BJ (cell line): Measurements from ENCODE around the gene WDHD1. TPM values are rescaled to one million over a fixed set of nuclear protein-coding genes. Genes with fewer than 3 reads are reported as not detected.
"Not testable (repeated sequence)": the region's sequence is repeated elsewhere in the genome, so short reads cannot be mapped to it uniquely, and the experiment has no call there.

Experiments used
- CTCF ChIA-PET: fragments of 350-600 bp; formaldehyde crosslinking; extraction: SDS; loops from one replicate; lab custom pipeline; 2021; ENCODE audit warnings: antibody characterized with exemption, inconsistent platforms; lab: Yijun Ruan, JAX
- POLR2A ChIA-PET: fragments of 300-600 bp; sonication (Branson Sonifier 250); formaldehyde crosslinking; extraction: SDS; loops from one replicate; lab custom pipeline; 2021; ENCODE audit warnings: antibody characterized with exemption; lab: Charles Lee
- DNase-seq: peaks from one replicate; pipeline ENCODE4 v3.0.0-alpha.2; 2011; ENCODE audit warnings: low read depth
- H3K27me3 ChIP-seq: 2 replicates; pipeline ENCODE4 v1.6.0; 2011; ENCODE audit warnings: low read length; ENCODE audit not compliant: control insufficient read depth, insufficient read depth
- H3K36me3 ChIP-seq: 2 replicates; pipeline ENCODE4 v1.5.1; 2011; ENCODE audit warnings: low read length; ENCODE audit not compliant: control insufficient read depth, insufficient read depth
- H3K4me3 ChIP-seq: 2 replicates; pipeline ENCODE4 v1.5.1; 2011; ENCODE audit warnings: low read depth, mild to moderate bottlenecking, control low read depth, low read length
- CTCF ChIP-seq: IDR thresholded peaks from 2 replicates; pipeline ENCODE4 v1.5.1; 2011; ENCODE audit warnings: low read depth, mild to moderate bottlenecking, control low read depth, inconsistent platforms, low read length, moderate library complexity; ENCODE audit not compliant: insufficient read depth
- polyA plus RNA-seq: library from polyadenylated mRNA; depleted of rRNA; stranded (reverse); fragments of >200 nt; gene quantifications from 2 replicates; pipeline ENCODE4 v1.2.3, GENCODE V29; 2011

Gene WDHD1
- polyA plus RNA-seq, 1 experiment, result 2.6 TPM

GRCh38 chr14:55071870-55072640, 45.2 kb upstream of the WDHD1 start:
- H3K36me3 ChIP-seq, result no peaks in the 10 kb centered on the region
- DNase-seq, result peak; percentile 89
- POLR2A ChIA-PET, result interaction anchor here (0.7 kb wide), 1 partner anchor 20 kb away, joined by 3 read pairs; the partner anchor contains the start of gene MAPK1IP1L
- TF ChIP-seq CTCF, result no peak
- no peaks in the 10 kb centered on the region for H3K27me3 ChIP-seq
- no peak overlapping the region for H3K4me3 ChIP-seq
- CTCF ChIA-PET, result interaction anchor here (1.1 to 2.3 kb wide), 5 partner anchors 9 to 89 kb away, joined by 3 to 10 read pairs (median 5); partner anchors contain the start of gene MAPK1IP1L

GRCh38 chr14:55070981-55071411, 44.1 kb upstream of the WDHD1 start:
- ChIA-PET CTCF (interaction anchor here (1.1 to 2.3 kb wide), 4 partner anchors 10 to 20 kb away, joined by 3 to 10 read pairs (median 4); partner anchors contain the start of gene MAPK1IP1L), POLR2A (no interaction called here)
- no peaks in the 10 kb centered on the region for H3K36me3 ChIP-seq
- no peak overlapping the region for H3K4me3 ChIP-seq
- no peak for DNase-seq
- no peak for TF ChIP-seq CTCF
- H3K27me3 ChIP-seq, result no peaks in the 10 kb centered on the region

- no peak for TF ChIP-seq CTCF
- no peak for DNase-seq
- H3K4me3 ChIP-seq, result no peak overlapping the region
- H3K27me3 ChIP-seq, result no peaks in the 10 kb centered on the region
- ChIA-PET CTCF (interaction anchor here (0.6 to 2.1 kb wide), 2 partner anchors 15 to 21 kb away, joined by 3 to 8 read pairs; partner anchors contain the start of gene MAPK1IP1L), POLR2A (no interaction called here)
- peaks cover 7% of the 10 kb centered on the region for H3K36me3 ChIP-seq
Measured at GRCh38 chr14:55066223-55066622, 39.3 kb upstream of the WDHD1 start.

- DNase-seq, result no peak
- CTCF ChIA-PET, result interaction anchor here (0.9 to 2.1 kb wide), 2 partner anchors 14 to 26 kb away, joined by 3 to 8 read pairs; partner anchors contain the start of gene MAPK1IP1L
- Histone ChIP-seq H3K27me3 (no peaks in the 10 kb centered on the region), H3K36me3 (peaks cover 7% of the 10 kb centered on the region), H3K4me3 (no peak overlapping the region)
- POLR2A ChIA-PET, result no interaction called here
- no peak for TF ChIP-seq CTCF
Measured at GRCh38 chr14:55065411-55065810, 38.5 kb upstream of the WDHD1 start.

GRCh38 chr14:55064896-55065295, 38.0 kb upstream of the WDHD1 start:
- H3K4me3 ChIP-seq, H3K36me3 ChIP-seq, DNase-seq, H3K27me3 ChIP-seq, POLR2A ChIA-PET: not testable (repeated sequence)
- CTCF ChIA-PET, result interaction anchor here (0.9 to 2.1 kb wide), 2 partner anchors 14 to 27 kb away, joined by 3 to 8 read pairs; partner anchors contain the start of gene MAPK1IP1L
